Activated CD4-positive, alpha-beta T cell treated with anti-CD3 and anti-CD28 coated beads, Interleukin-2, amount 10 ng/mL, durations not matched to agents 24 days and 14 days (primary cell): ENCODE results near the gene ACR. TPM values are rescaled to one million over a fixed set of nuclear protein-coding genes. Genes with fewer than 3 reads are reported as not detected.
"Not testable (repeated sequence)": the region's sequence is repeated elsewhere in the genome, so short reads cannot be mapped to it uniquely, and the experiment has no call there.

Experiments used
- DNase-seq: peaks from one replicate; pipeline ENCODE4 v3.0.0; 2022
- H3K27ac Mint-ChIP-seq: one replicate; pipeline ENCODE4 v1.8.0; 2022; ENCODE audit warnings: mild to moderate bottlenecking, mixed read lengths
- H3K27me3 Mint-ChIP-seq: one replicate; pipeline ENCODE4 v1.8.0; 2022; ENCODE audit warnings: mixed read lengths
- H3K36me3 Mint-ChIP-seq: one replicate; pipeline ENCODE4 v1.8.0; 2022; ENCODE audit warnings: low read depth, mild to moderate bottlenecking, mixed read lengths
- H3K4me1 Mint-ChIP-seq: one replicate; pipeline ENCODE4 v1.8.0; 2021; ENCODE audit warnings: mixed read lengths
- H3K4me3 Mint-ChIP-seq: one replicate; pipeline ENCODE4 v1.8.0; 2022; ENCODE audit warnings: mild to moderate bottlenecking, moderate library complexity, mixed read lengths
- H3K9me3 Mint-ChIP-seq: one replicate; pipeline ENCODE4 v1.8.0; 2021; ENCODE audit warnings: mixed read lengths
- intact Hi-C: fragments of 100-400 bp; cut with micrococcal nuclease; formaldehyde crosslinking; loops from one replicate; pipeline ENCODE4 v1.15.1; 2023
- total RNA-seq: library from RNA; stranded (reverse); gene quantifications from 2 replicates; pipeline ENCODE4 v1.2.3, GENCODE V29; 2022

Gene ACR
- total RNA-seq, 1 donor from 2014 or later = not detected

- DNase-seq = no peak
- intact Hi-C loops = no loop called here
- Mint-ChIP-seq H3K9me3 (no peaks in the 10 kb centered on the region), H3K27me3 (no peaks in the 10 kb centered on the region), H3K4me1 (no peaks in the 10 kb centered on the region), H3K36me3 (no peaks in the 10 kb centered on the region), H3K4me3 (no peak overlapping the region), H3K27ac (no peak overlapping the region)
Measured at GRCh38 chr22:50739279-50739691, 1.3 kb downstream of the ACR start.

DNA sequence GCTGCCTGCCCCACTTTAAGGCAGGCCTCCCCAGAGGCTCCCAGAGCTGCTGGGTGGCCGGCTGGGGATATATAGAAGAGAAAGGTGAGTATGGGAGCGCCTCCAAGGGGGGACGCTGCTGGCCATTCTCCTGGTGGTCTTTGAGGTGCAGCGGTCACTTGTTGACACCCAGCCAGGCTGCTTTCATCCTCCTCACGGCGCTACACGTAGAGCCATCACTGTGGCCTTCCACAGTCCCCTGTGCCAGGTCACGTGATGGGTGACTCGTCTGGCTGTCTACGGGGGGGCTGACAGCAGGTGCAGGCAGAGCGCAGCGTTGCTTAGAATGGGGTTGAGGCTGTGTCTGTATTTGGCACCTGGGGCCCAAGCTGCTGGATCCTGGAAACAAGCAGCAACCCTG is 1.9 kb downstream of the ACR start:
- H3K27ac Mint-ChIP-seq = no peak overlapping the region
- H3K9me3 Mint-ChIP-seq = no peaks in the 10 kb centered on the region
- no peak overlapping the region for H3K4me3 Mint-ChIP-seq
- no peaks in the 10 kb centered on the region for H3K27me3 Mint-ChIP-seq
- no peaks in the 10 kb centered on the region for H3K4me1 Mint-ChIP-seq
- no peaks in the 10 kb centered on the region for H3K36me3 Mint-ChIP-seq
- intact Hi-C loops = no loop called here
- DNase-seq = no peak

DNA sequence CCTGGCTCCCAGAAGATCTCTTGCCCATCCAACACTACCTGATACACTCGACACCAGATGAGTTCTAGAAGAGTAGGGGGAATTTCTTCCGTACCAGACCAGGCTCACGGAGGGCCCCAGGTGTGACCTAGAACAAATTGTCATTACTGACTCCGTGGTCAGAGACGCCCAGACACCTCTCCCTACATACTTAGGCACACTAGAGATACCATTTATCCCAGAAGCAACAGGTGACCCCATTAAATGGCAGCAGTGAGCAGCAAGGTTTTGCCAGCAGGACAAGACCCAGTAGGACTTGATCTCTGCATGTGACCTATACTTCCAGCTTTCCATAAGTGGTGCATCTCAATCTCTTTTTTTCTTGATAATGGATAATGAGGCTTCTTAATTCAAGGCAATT is 2.7 kb downstream of the ACR start:
- H3K4me1 Mint-ChIP-seq, H3K9me3 Mint-ChIP-seq, intact Hi-C loops, H3K4me3 Mint-ChIP-seq, H3K27ac Mint-ChIP-seq, H3K27me3 Mint-ChIP-seq, DNase-seq, H3K36me3 Mint-ChIP-seq: not testable (repeated sequence)

DNA sequence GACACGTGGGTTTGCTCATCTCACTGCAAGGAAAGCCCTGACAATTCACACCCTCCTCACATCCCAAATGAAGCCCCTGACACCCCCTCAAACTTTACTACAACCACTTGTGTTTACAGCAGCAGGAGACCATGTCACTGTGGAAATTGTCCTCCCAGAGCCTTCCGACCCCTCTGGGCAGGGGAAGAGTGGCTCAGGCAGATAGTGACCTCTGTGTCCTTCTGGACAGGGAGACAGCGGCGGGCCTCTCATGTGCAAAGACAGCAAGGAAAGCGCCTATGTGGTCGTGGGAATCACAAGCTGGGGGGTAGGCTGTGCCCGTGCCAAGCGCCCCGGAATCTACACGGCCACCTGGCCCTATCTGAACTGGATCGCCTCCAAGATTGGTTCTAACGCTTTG is 6.4 kb downstream of the ACR start:
- H3K27me3 Mint-ChIP-seq, H3K36me3 Mint-ChIP-seq, H3K9me3 Mint-ChIP-seq, H3K27ac Mint-ChIP-seq, H3K4me1 Mint-ChIP-seq, intact Hi-C loops, DNase-seq, H3K4me3 Mint-ChIP-seq: not testable (repeated sequence)

DNA sequence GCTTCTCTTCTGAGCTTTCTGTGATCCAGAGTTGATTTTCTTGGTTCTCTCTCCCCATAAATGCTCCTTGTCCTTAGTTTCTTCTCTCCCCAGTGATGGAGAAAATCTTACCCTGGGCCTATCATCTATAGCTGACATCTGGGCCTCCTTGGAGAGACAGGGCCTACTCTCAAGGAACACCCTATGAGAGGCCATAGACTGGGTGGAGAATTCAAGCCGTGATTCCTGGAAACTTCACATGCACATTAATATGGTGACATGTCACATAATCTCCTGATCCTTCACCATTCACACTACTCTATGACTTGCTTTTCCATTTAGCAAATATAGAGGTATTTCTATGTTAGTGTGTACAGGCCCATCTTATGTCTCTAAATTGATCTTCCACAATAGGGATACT is 9.5 kb downstream of the ACR start:
- H3K36me3 Mint-ChIP-seq, DNase-seq, intact Hi-C loops, H3K4me1 Mint-ChIP-seq, H3K4me3 Mint-ChIP-seq, H3K27ac Mint-ChIP-seq, H3K27me3 Mint-ChIP-seq, H3K9me3 Mint-ChIP-seq: not testable (repeated sequence)

DNA sequence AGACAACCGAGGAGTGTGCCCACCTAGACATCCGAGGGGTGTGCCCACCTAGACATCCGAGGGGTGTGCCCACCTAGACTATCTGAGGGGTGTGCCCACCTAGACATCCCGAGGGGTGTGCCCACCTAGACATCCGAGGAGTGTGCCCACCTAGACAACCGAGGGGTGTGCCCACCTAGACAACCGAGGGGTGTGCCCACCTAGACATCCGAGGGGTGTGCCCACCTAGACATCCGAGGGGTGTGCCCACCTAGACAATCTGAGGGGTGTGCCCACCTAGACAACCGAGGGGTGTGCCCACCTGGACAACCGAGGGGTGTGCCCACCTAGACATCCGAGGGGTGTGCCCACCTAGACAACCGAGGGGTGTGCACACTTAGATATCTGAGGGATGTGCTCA is 10.6 kb downstream of the ACR start:
- H3K27me3 Mint-ChIP-seq, H3K9me3 Mint-ChIP-seq, H3K36me3 Mint-ChIP-seq, H3K27ac Mint-ChIP-seq, DNase-seq, H3K4me1 Mint-ChIP-seq, H3K4me3 Mint-ChIP-seq, intact Hi-C loops: not testable (repeated sequence)

GRCh38 chr22:50749302-50750074 is 11.5 kb downstream of the ACR start:
- intact Hi-C loops, H3K4me3 Mint-ChIP-seq: not testable (repeated sequence)

GRCh38 chr22:50755251-50755650 is 17.2 kb downstream of the ACR start:
- Mint-ChIP-seq H3K4me1 (peaks cover 14% of the 10 kb centered on the region), H3K27me3 (peaks cover 22% of the 10 kb centered on the region), H3K4me3 (peak overlapping the region; percentile 41)
- intact Hi-C loops, H3K9me3 Mint-ChIP-seq, H3K36me3 Mint-ChIP-seq, H3K27ac Mint-ChIP-seq: not testable (repeated sequence)
- peak; percentile 44 for DNase-seq

More at GRCh38 chr22:50749302-50750074, 11.5 kb downstream of the ACR start:
- H3K27me3 Mint-ChIP-seq = peaks cover 16% of the 10 kb centered on the region
- not testable (repeated sequence) for DNase-seq, H3K27ac Mint-ChIP-seq, H3K36me3 Mint-ChIP-seq, H3K9me3 Mint-ChIP-seq, H3K4me1 Mint-ChIP-seq

- Mint-ChIP-seq H3K4me3 (peak overlapping the region; percentile 91), H3K27me3 (peaks cover 21% of the 10 kb centered on the region), H3K4me1 (peaks cover 14% of the 10 kb centered on the region)
- intact Hi-C loops, H3K27ac Mint-ChIP-seq, H3K9me3 Mint-ChIP-seq, H3K36me3 Mint-ChIP-seq: not testable (repeated sequence)
- peak; percentile 66 for DNase-seq
Measured at GRCh38 chr22:50756406-50756805, 18.4 kb downstream of the ACR start.

DNA sequence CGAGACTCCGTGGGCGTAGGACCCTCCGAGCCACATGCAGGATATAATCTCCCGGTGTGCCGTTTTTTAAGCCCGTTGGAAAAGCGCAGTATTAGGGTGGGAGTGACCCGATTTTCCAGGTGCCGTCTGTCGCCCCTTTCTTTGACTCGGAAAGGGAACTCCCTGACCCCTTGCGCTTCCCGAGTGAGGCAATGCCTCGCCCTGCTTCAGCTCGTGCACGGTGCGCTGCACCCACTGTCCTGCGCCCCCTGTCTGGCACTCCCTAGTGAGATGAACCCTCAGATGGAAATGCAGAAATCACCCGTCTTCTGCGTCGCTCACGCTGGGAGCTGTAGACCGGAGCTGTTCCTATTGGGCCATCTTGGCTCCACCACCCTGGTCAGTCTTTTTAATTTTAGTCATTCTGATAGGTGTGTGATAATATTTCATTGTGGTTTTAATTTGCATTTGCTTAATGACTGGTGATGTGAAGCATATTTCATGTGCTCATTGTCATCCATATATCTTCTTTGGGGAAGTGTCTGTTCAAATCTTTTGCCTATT is 19.0 kb downstream of the ACR start:
- H3K4me3 Mint-ChIP-seq = peak overlapping the region; percentile 91
- H3K9me3 Mint-ChIP-seq, intact Hi-C loops, H3K36me3 Mint-ChIP-seq: not testable (repeated sequence)
- H3K27ac Mint-ChIP-seq = peak overlapping the region; percentile 76
- H3K27me3 Mint-ChIP-seq = peaks cover 22% of the 10 kb centered on the region
- peak; percentile 88 for DNase-seq
- H3K4me1 Mint-ChIP-seq = peaks cover 14% of the 10 kb centered on the region

DNA sequence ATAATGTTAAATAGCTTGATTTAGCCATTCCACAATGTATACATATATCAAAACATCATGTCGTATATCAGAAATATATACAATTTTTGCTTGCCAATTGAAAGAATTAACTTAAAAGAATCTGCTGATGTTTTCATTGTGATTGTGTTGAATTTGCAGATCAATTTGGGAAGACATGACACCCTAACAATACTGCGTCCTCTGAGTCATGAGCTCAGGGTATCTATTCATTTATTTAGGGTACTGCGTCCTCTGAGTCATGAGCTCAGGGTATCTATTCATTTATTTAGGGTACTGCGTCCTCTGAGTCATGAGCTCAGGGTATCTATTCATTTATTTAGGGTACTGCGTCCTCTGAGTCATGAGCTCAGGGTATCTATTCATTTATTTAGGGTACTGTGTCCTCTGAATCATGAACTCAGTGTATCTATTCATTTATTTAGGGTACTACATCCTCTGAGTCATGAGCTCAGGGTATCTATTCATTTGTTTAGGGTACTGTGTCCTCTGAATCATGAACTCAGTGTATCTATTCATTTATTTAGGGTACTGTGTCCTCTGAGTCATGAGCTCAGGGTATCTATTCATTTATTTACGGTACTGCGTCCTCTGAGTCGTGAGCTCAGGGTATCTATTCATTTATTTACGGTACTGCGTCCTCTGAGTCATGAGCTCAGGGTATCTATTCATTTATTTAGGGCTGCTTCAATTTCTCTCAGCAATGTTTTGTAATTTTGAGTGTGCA is 21.8 kb downstream of the ACR start:
- H3K9me3 Mint-ChIP-seq, intact Hi-C loops, DNase-seq, H3K4me3 Mint-ChIP-seq, H3K27ac Mint-ChIP-seq, H3K27me3 Mint-ChIP-seq, H3K36me3 Mint-ChIP-seq: not testable (repeated sequence)
- H3K4me1 Mint-ChIP-seq = peaks cover 13% of the 10 kb centered on the region

- H3K9me3 Mint-ChIP-seq, intact Hi-C loops, H3K27ac Mint-ChIP-seq, H3K27me3 Mint-ChIP-seq, DNase-seq, H3K4me1 Mint-ChIP-seq, H3K4me3 Mint-ChIP-seq, H3K36me3 Mint-ChIP-seq: not testable (repeated sequence)
Measured at GRCh38 chr22:50761829-50762228, 23.8 kb downstream of the ACR start.

GRCh38 chr22:50764288-50764687 is 26.3 kb downstream of the ACR start:
- H3K9me3 Mint-ChIP-seq, H3K4me1 Mint-ChIP-seq, H3K27me3 Mint-ChIP-seq, H3K4me3 Mint-ChIP-seq, H3K27ac Mint-ChIP-seq, DNase-seq, intact Hi-C loops, H3K36me3 Mint-ChIP-seq: not testable (repeated sequence)

DNA sequence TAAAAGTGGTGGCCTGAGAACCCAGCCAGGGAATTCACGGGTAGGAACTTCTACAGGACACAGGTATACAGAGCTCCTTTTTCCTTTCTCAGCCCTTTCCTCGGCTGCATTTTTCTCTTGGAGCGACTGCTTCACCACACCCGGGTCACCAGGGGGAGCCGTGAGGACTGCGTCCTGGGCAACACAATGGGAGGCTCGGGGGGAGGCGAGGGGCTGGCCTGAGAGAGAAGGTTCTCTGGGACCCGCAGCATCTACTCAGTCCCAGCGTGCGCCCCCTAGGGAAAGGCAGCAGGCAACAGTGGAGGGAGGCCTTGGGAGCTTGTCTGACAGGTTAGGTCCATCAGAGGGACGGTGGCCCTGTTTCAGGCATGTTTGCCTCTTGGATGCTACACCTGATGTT is 37.1 kb downstream of the ACR start:
- H3K36me3 Mint-ChIP-seq, DNase-seq, H3K9me3 Mint-ChIP-seq, H3K4me1 Mint-ChIP-seq, intact Hi-C loops, H3K27me3 Mint-ChIP-seq, H3K4me3 Mint-ChIP-seq, H3K27ac Mint-ChIP-seq: not testable (repeated sequence)
